ENCODE results near the gene C1orf116.
A peak's percentile ranks its signal among the peaks of the same experiment; 100 is the strongest.
"Not testable (repeated sequence)": the region's sequence is repeated elsewhere in the genome, so short reads cannot be mapped to it uniquely, and the experiment has no call there.

Gene C1orf116

GRCh38 chr1:207058878-207059867 is 26.6 kb upstream of the C1orf116 start:
- DNase-seq, result no peak

- DNase-seq, result no peak
Observed at GRCh38 chr1:207058252-207058651, 25.7 kb upstream of the C1orf116 start.

GRCh38 chr1:207056673-207057072 is 24.1 kb upstream of the C1orf116 start:
- DNase-seq, result no peak

- no peak for DNase-seq
Observed at GRCh38 chr1:207055386-207056001, 22.9 kb upstream of the C1orf116 start.

- no peak for DNase-seq
Observed at GRCh38 chr1:207054491-207054890, 21.9 kb upstream of the C1orf116 start.

GRCh38 chr1:207052911-207053769 is 20.6 kb upstream of the C1orf116 start, which contains the start of gene PFKFB2:
Gene PFKFB2 (plus strand): TSS chr1:207053275. CDS start chr1:207054718, 1,443 bp downstream.
- peak; percentile 98 for DNase-seq

GRCh38 chr1:207051191-207051943 is 18.8 kb upstream of the C1orf116 start, which contains the start of gene YOD1:
Gene YOD1 (minus strand): TSS chr1:207051208. CDS start chr1:207051030, 178 bp downstream.
- DNase-seq, result no peak

GRCh38 chr1:207050480-207051190 is 18.1 kb upstream of the C1orf116 start:
- peak; percentile 90 for DNase-seq

GRCh38 chr1:207049974-207050391 is 17.4 kb upstream of the C1orf116 start:
- peak; percentile 69 for DNase-seq

- DNase-seq, result no peak
Observed at GRCh38 chr1:207049514-207049913, 17.0 kb upstream of the C1orf116 start.

GRCh38 chr1:207049054-207049453 is 16.5 kb upstream of the C1orf116 start:
- DNase-seq, result no peak

GRCh38 chr1:207048041-207048440 is 15.5 kb upstream of the C1orf116 start:
- DNase-seq, result no peak

- no peak for DNase-seq
Observed at GRCh38 chr1:207047505-207047904, 14.9 kb upstream of the C1orf116 start.

GRCh38 chr1:207045453-207045852 is 12.9 kb upstream of the C1orf116 start:
- no peak for DNase-seq

- DNase-seq, result not testable (repeated sequence)
Observed at GRCh38 chr1:207041397-207041796, 8.8 kb upstream of the C1orf116 start.

GRCh38 chr1:207040181-207040533 is 7.6 kb upstream of the C1orf116 start:
- DNase-seq, result no peak

- no peak for DNase-seq
Observed at GRCh38 chr1:207039380-207040180, 7.0 kb upstream of the C1orf116 start.

GRCh38 chr1:207036865-207037264 is 4.3 kb upstream of the C1orf116 start:
- DNase-seq, result no peak

GRCh38 chr1:207035877-207036551 is 3.5 kb upstream of the C1orf116 start:
- DNase-seq, result no peak

GRCh38 chr1:207034998-207035397 is 2.4 kb upstream of the C1orf116 start:
- DNase-seq, result no peak

All from CD4-positive, alpha-beta T cell treated with Interleukin-6 for 4 hours (primary cell).